Upper lobe of left lung (tissue), 6 donors: ENCODE data around the gene TMCC1. TPM values are rescaled to one million over a fixed set of nuclear protein-coding genes. Genes with fewer than 3 reads are reported as not detected.
"Not testable (repeated sequence)": the region's sequence is repeated elsewhere in the genome, so short reads cannot be mapped to it uniquely, and the experiment has no call there.

Experiments used
- ATAC-seq, 2 donors: fragments of 200-7000 bp; cut with Tn5 transposase; one replicate each; pipeline ENCODE4 v1.9.1; 2022; ENCODE audit warnings: mild to moderate bottlenecking in 2 of 2, moderate library complexity in 2 of 2; ENCODE audit not compliant: low FRiP score in 2 of 2
- DNase-seq, 2 donors: peaks; one replicate each; pipeline ENCODE4 v3.0.0-alpha.2; 2019 to 2020
- H3K27ac ChIP-seq, 4 donors: fragments of 200-600 bp; sonication (generic); one replicate each; pipeline ENCODE4 v1.5.1; 2016 to 2019
- H3K27me3 ChIP-seq, 4 donors: fragments of 200-600 bp; sonication (generic); one replicate each; pipeline ENCODE4 v1.5.1; 2017 to 2019
- H3K36me3 ChIP-seq, 4 donors: fragments of 200-600 bp; sonication (generic); one replicate each; pipeline ENCODE4 v1.5.1; 2016 to 2019
- H3K4me1 ChIP-seq, 4 donors: fragments of 200-600 bp; sonication (generic); one replicate each; pipeline ENCODE4 v1.5.1; 2018 to 2019
- H3K4me3 ChIP-seq, 4 donors: fragments of 200-600 bp; sonication (generic); one replicate each; pipeline ENCODE4 v1.5.1; 2017 to 2019; ENCODE audit warnings: mild to moderate bottlenecking in 2 of 4, moderate library complexity in 1 of 4
- H3K9me3 ChIP-seq, 4 donors: fragments of 200-600 bp; sonication (generic); one replicate each; pipeline ENCODE4 v1.5.1; 2018 to 2019
- CTCF ChIP-seq, 6 experiments: fragments of 450-650 bp in 4 of 6; fragments of 200-600 bp in 2 of 6; sonication (generic) in 2 of 6; IDR thresholded peaks; one replicate each; pipeline ENCODE4 v1.5.1; 2016 to 2019; ENCODE audit warnings: antibody characterized with exemption in 6 of 6
- EP300 ChIP-seq, 4 donors: sonication (generic); formaldehyde crosslinking; IDR thresholded peaks; one replicate each; pipeline ENCODE4 v1.5.1; 2017; ENCODE audit warnings: antibody characterized with exemption in 4 of 4, control low read depth in 2 of 4
- POLR2A ChIP-seq, 4 donors: fragments of 450-650 bp; IDR thresholded peaks; one replicate each; pipeline ENCODE4 v1.5.1; 2016 to 2017; ENCODE audit warnings: antibody characterized with exemption in 4 of 4, mild to moderate bottlenecking in 2 of 4
- POLR2AphosphoS5 ChIP-seq, 2 donors: sonication (generic); formaldehyde crosslinking; IDR thresholded peaks; one replicate each; pipeline ENCODE4 v1.5.1; 2017; ENCODE audit warnings: antibody characterized with exemption in 2 of 2
- WGBS, 2 donors: methylation state at CpG; one replicate each; pipeline ENCODE4 v1.1.5; 2017 to 2018; 5-methylcytosine and 5-hydroxymethylcytosine counted together
- total RNA-seq, 6 donors: library from RNA; depleted of rRNA in 4 of 6; stranded (reverse); fragments of >200 nt in 4 of 6; gene quantifications; one replicate each; pipeline versions ENCODE4 v1.1.0 to v1.2.1, GENCODE V29; 2016 to 2021
- donor health status: DM: no; HTN: no; CAD: no; lungs with moderate emphysema.
- donor health status: DM: no; HTN: yes; CAD: no; lungs with severe emphysema.

Gene TMCC1
- total RNA-seq, 6 donors from 2014 or later, result 16.9 to 39.2 (median 27.9) TPM

GRCh38 chr3:129836381-129837064 lies 57.0 kb downstream of the TMCC1 start:
- DNase-seq (no peak), ATAC-seq (no peak)
- no peak for TF ChIP-seq CTCF (IDR thresholded peaks at IDR 0.05)
- TF ChIP-seq POLR2A (IDR thresholded peaks at IDR 0.05), result no peak
- TF ChIP-seq POLR2AphosphoS5 (IDR thresholded peaks at IDR 0.05), result no peak
- no peak for TF ChIP-seq EP300 (IDR thresholded peaks at IDR 0.05)
- Histone ChIP-seq H3K4me3 (no peak overlapping the region), H3K27me3 (no peaks in the 10 kb centered on the region), H3K36me3 (no peaks in the 10 kb centered on the region), H3K9me3 (no peaks in the 10 kb centered on the region), H3K27ac (no peak overlapping the region), H3K4me1 (peaks cover 7 to 13% (median 11%) of the 10 kb centered on the region in 4 donors)
- WGBS, 2 donors, result 32 to 40% methylated on average over 2 of the region's 2 CpGs

GRCh38 chr3:129835198-129835597 lies 58.3 kb downstream of the TMCC1 start:
- WGBS, 2 donors, result 77 to 91% methylated on average over 2 of the region's 2 CpGs
- no peaks in the 10 kb centered on the region for H3K27me3 ChIP-seq

GRCh38 chr3:129834580-129834979 lies 58.9 kb downstream of the TMCC1 start:
- no peak overlapping the region for H3K4me3 ChIP-seq
- no peak for TF ChIP-seq POLR2A (IDR thresholded peaks at IDR 0.05)
- TF ChIP-seq CTCF (IDR thresholded peaks at IDR 0.05), result no peak
- TF ChIP-seq EP300 (IDR thresholded peaks at IDR 0.05), result no peak
- TF ChIP-seq POLR2AphosphoS5 (IDR thresholded peaks at IDR 0.05), result no peak
- no peak for ATAC-seq

More at GRCh38 chr3:129835198-129835597, 58.3 kb downstream of the TMCC1 start:
- Histone ChIP-seq H3K4me1 (peaks cover 7 to 13% (median 11%) of the 10 kb centered on the region in 4 donors), H3K36me3 (no peaks in the 10 kb centered on the region), H3K27ac (no peak overlapping the region), H3K9me3 (no peaks in the 10 kb centered on the region), H3K4me3 (no peak overlapping the region)
- no peak for ATAC-seq
- TF ChIP-seq POLR2AphosphoS5 (IDR thresholded peaks at IDR 0.05), result no peak
- TF ChIP-seq EP300 (IDR thresholded peaks at IDR 0.05), result no peak
- TF ChIP-seq CTCF (IDR thresholded peaks at IDR 0.05), result no peak
- TF ChIP-seq POLR2A (IDR thresholded peaks at IDR 0.05), result no peak
- DNase-seq, result no peak

GRCh38 chr3:129831942-129832341 lies 61.6 kb downstream of the TMCC1 start:
- DNase-seq, H3K27me3 ChIP-seq, H3K36me3 ChIP-seq, H3K27ac ChIP-seq, H3K9me3 ChIP-seq, ATAC-seq, H3K4me3 ChIP-seq: not testable (repeated sequence)
- 73 to 84% methylated on average over 6 of the region's 6 CpGs for WGBS, 2 donors
- peaks cover 10 to 16% (median 13%) of the 10 kb centered on the region in 4 donors for H3K4me1 ChIP-seq

More at GRCh38 chr3:129834580-129834979, 58.9 kb downstream of the TMCC1 start:
- Histone ChIP-seq H3K27me3 (no peaks in the 10 kb centered on the region), H3K4me1 (peaks cover 7 to 13% (median 11%) of the 10 kb centered on the region in 4 donors), H3K27ac (no peak overlapping the region), H3K9me3 (no peaks in the 10 kb centered on the region), H3K36me3 (no peaks in the 10 kb centered on the region)
- WGBS, 2 donors, result 78 to 83% methylated on average over 5 of the region's 5 CpGs
- no peak for DNase-seq

GRCh38 chr3:129831503-129831902 lies 62.0 kb downstream of the TMCC1 start:
- DNase-seq (no peak), ATAC-seq (no peak)
- Histone ChIP-seq H3K27ac (no peak overlapping the region), H3K36me3 (no peaks in the 10 kb centered on the region), H3K4me3 (no peak overlapping the region), H3K9me3 (no peaks in the 10 kb centered on the region), H3K27me3 (no peaks in the 10 kb centered on the region), H3K4me1 (peaks cover 5 to 11% (median 9%) of the 10 kb centered on the region in 4 donors)
- TF ChIP-seq CTCF (IDR thresholded peaks at IDR 0.05), result no peak
- no peak for TF ChIP-seq POLR2A (IDR thresholded peaks at IDR 0.05)
- TF ChIP-seq EP300 (IDR thresholded peaks at IDR 0.05), result no peak
- TF ChIP-seq POLR2AphosphoS5 (IDR thresholded peaks at IDR 0.05), result no peak
- WGBS, 2 donors, result 92 to 95% methylated on average over 1 of the region's 1 CpG
